ENCODE measurements around the gene ADGRF5. TPM values are rescaled to one million over a fixed set of nuclear protein-coding genes. Genes with fewer than 3 reads are reported as not detected.

Gene ADGRF5
- total RNA-seq, 1 donor from 2014 or later = 0.13 TPM

- H3K4me3 ChIP-seq (ENCODE audit: low read depth, low read length) = no peak overlapping the region
- no peak for TF ChIP-seq CTCF (IDR thresholded peaks at IDR 0.05; ENCODE audit: insufficient read depth, low read length, poor library complexity, severe bottlenecking)
- H3K36me3 ChIP-seq (ENCODE audit: control insufficient read depth, insufficient read depth, low read length) = no peaks in the 10 kb centered on the region
- no peaks in the 10 kb centered on the region for H3K27me3 ChIP-seq (ENCODE audit: control insufficient read depth, insufficient read depth, low read length)
- DNase-seq (ENCODE audit: low read depth) = no peak
Measured at GRCh38 chr6:46927066-46927465, 5.3 kb upstream of the ADGRF5 start.

GRCh38 chr6:46926481-46926880 is 4.7 kb upstream of the ADGRF5 start:
- no peak for DNase-seq (ENCODE audit: low read depth)
- Histone ChIP-seq H3K27me3 (ENCODE audit: control insufficient read depth, insufficient read depth, low read length) (no peaks in the 10 kb centered on the region), H3K36me3 (ENCODE audit: control insufficient read depth, insufficient read depth, low read length) (no peaks in the 10 kb centered on the region), H3K4me3 (ENCODE audit: low read depth, low read length) (no peak overlapping the region)
- no peak for TF ChIP-seq CTCF (IDR thresholded peaks at IDR 0.05; ENCODE audit: insufficient read depth, low read length, poor library complexity, severe bottlenecking)

- peak; percentile 56 for DNase-seq (ENCODE audit: low read depth)
- Histone ChIP-seq H3K27me3 (ENCODE audit: control insufficient read depth, insufficient read depth, low read length) (no peaks in the 10 kb centered on the region), H3K4me3 (ENCODE audit: low read depth, low read length) (no peak overlapping the region), H3K36me3 (ENCODE audit: control insufficient read depth, insufficient read depth, low read length) (no peaks in the 10 kb centered on the region)
- no peak for TF ChIP-seq CTCF (IDR thresholded peaks at IDR 0.05; ENCODE audit: insufficient read depth, low read length, poor library complexity, severe bottlenecking)
Measured at GRCh38 chr6:46925563-46926253, 4.0 kb upstream of the ADGRF5 start.

- no peak for TF ChIP-seq CTCF (IDR thresholded peaks at IDR 0.05; ENCODE audit: insufficient read depth, low read length, poor library complexity, severe bottlenecking)
- Histone ChIP-seq H3K4me3 (ENCODE audit: low read depth, low read length) (no peak overlapping the region), H3K27me3 (ENCODE audit: control insufficient read depth, insufficient read depth, low read length) (no peaks in the 10 kb centered on the region)
Measured at GRCh38 chr6:46923476-46923875, 1.7 kb upstream of the ADGRF5 start.

GRCh38 chr6:46921059-46921458 is 679 bp downstream of the ADGRF5 start:
- DNase-seq (ENCODE audit: low read depth) = no peak
- no peak for TF ChIP-seq CTCF (IDR thresholded peaks at IDR 0.05; ENCODE audit: insufficient read depth, low read length, poor library complexity, severe bottlenecking)
- Histone ChIP-seq H3K36me3 (ENCODE audit: control insufficient read depth, insufficient read depth, low read length) (no peaks in the 10 kb centered on the region), H3K4me3 (ENCODE audit: low read depth, low read length) (no peak overlapping the region), H3K27me3 (ENCODE audit: control insufficient read depth, insufficient read depth, low read length) (no peaks in the 10 kb centered on the region)

More at GRCh38 chr6:46923476-46923875, 1.7 kb upstream of the ADGRF5 start:
- no peak for DNase-seq (ENCODE audit: low read depth)
- H3K36me3 ChIP-seq (ENCODE audit: control insufficient read depth, insufficient read depth, low read length) = no peaks in the 10 kb centered on the region

- Histone ChIP-seq H3K27me3 (ENCODE audit: control insufficient read depth, insufficient read depth, low read length) (no peaks in the 10 kb centered on the region), H3K36me3 (ENCODE audit: control insufficient read depth, insufficient read depth, low read length) (no peaks in the 10 kb centered on the region), H3K4me3 (ENCODE audit: low read depth, low read length) (no peak overlapping the region)
- DNase-seq (ENCODE audit: low read depth) = no peak
- no peak for TF ChIP-seq CTCF (IDR thresholded peaks at IDR 0.05; ENCODE audit: insufficient read depth, low read length, poor library complexity, severe bottlenecking)
Measured at GRCh38 chr6:46918806-46919205, 2.9 kb downstream of the ADGRF5 start.

Data from kidney epithelial cell (primary cell).